Measurements from ENCODE around the gene DLGAP1. TPM values are rescaled to one million over a fixed set of nuclear protein-coding genes. Genes with fewer than 3 reads are reported as not detected.

DLGAP1 gene
- total RNA-seq, 1 experiment from 2014 or later, result 0.39 TPM

DNA sequence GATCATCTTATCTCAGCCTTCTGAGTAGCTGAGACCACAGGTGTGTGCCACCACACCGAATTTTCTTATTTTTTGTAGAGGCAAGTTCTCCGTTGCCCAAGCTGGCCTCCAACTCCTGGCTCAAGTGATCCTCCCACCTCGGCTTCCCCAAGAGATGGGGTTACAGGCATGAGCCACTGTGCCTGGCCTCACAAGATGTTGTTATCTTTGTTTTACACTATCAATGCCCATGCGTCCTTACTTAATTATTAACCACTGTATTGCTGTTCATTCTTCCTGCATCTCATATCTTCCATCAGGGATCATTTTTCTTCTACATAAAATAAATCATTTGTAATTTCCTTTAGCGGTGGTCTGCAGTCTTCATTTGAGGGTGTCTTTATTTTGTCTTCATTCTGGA is 823.2 kb downstream of the DLGAP1 start:
- H4K20me1 ChIP-seq (ENCODE audit: insufficient read depth), result no peaks in the 10 kb centered on the region
- H3K4me2 ChIP-seq (ENCODE audit: low read length), result no peak overlapping the region
- H3K79me2 ChIP-seq (ENCODE audit: insufficient read depth, low read length), result no peaks in the 10 kb centered on the region
- H3K27ac ChIP-seq (ENCODE audit: low read depth, low read length), result peak overlapping the region; percentile 13; the same call in 1 of the 2 replicates
- no peak overlapping the region for H3K4me3 ChIP-seq (replicated peaks in 1 of 2; ENCODE audit: low read depth in 1 of 2, low read length in 2 of 2)
- ChIA-PET CTCF (no interaction called here), POLR2A (interaction anchor here (1.7 to 2.2 kb wide), 2 partner anchors 8 to 21 kb away, joined by 10 to 14 read pairs; no protein-coding TSS in a partner anchor), RAD21 (ENCODE audit: low non-redundant PET in 1 of 2, low total read pairs in 2 of 2, uncharacterized antibody in 2 of 2, unreplicated experiment in 2 of 2) (no interaction called here)
- intact Hi-C loops (cut with micrococcal nuclease), result no loop called here
- no peak overlapping the region for H3K9ac ChIP-seq (ENCODE audit: low read length)
- no peak overlapping the region for H2AFZ ChIP-seq (ENCODE audit: low read depth, low read length, poor library complexity, severe bottlenecking)
- no peak for ATAC-seq
- peaks cover 57 to 74% of the 10 kb centered on the region in 2 experiments for H3K4me1 ChIP-seq (ENCODE audit: control insufficient read depth in 1 of 2, insufficient read depth in 2 of 2, low read length in 2 of 2)
- no TSS peak for BruUV-seq (replicated peaks)
- TF ChIP-seq POLR2A (IDR thresholded peaks at IDR 0.05; ENCODE audit: borderline replicate concordance, extremely low read depth, insufficient read depth, insufficient read length) (no peak), FOSL1 (IDR thresholded peaks at IDR 0.05; ENCODE audit: low read depth) (no peak)
- no peaks in the 10 kb centered on the region for H3K9me2 ChIP-seq (ENCODE audit: insufficient read depth)
- DNase-seq (ENCODE audit: low read depth, low spot score), result no peak
- H3K9me3 ChIP-seq (ENCODE audit: control insufficient read depth in 1 of 2, insufficient read depth in 1 of 2, low read depth in 1 of 2, low read length in 2 of 2), result no peaks in the 10 kb centered on the region
- no peaks in the 10 kb centered on the region for H3K36me3 ChIP-seq (ENCODE audit: control insufficient read depth in 1 of 2, insufficient read depth in 2 of 2, low read length in 2 of 2)
- no peaks in the 10 kb centered on the region for H3K27me3 ChIP-seq (ENCODE audit: insufficient read depth, low read length)

- peaks cover 79 to 90% of the 10 kb centered on the region in 2 experiments for H3K4me1 ChIP-seq (ENCODE audit: control insufficient read depth in 1 of 2, insufficient read depth in 2 of 2, low read length in 2 of 2)
- no peak for TF ChIP-seq CBX3 (IDR thresholded peaks at IDR 0.05; ENCODE audit: low read depth)
- no peak for TF ChIP-seq SP1 (IDR thresholded peaks at IDR 0.05; ENCODE audit: low read depth)
- TF ChIP-seq MAX (IDR thresholded peaks at IDR 0.05), result no peak
- TF ChIP-seq TCF7L2 (IDR thresholded peaks at IDR 0.05; ENCODE audit: borderline replicate concordance, extremely low read depth, insufficient read depth, insufficient read length), result peak; percentile 62
- no peak for TF ChIP-seq SRF (IDR thresholded peaks at IDR 0.05; ENCODE audit: low read depth)
- no peak for TF ChIP-seq FOSL1 (IDR thresholded peaks at IDR 0.05; ENCODE audit: low read depth)
- TF ChIP-seq, protein P1, sequence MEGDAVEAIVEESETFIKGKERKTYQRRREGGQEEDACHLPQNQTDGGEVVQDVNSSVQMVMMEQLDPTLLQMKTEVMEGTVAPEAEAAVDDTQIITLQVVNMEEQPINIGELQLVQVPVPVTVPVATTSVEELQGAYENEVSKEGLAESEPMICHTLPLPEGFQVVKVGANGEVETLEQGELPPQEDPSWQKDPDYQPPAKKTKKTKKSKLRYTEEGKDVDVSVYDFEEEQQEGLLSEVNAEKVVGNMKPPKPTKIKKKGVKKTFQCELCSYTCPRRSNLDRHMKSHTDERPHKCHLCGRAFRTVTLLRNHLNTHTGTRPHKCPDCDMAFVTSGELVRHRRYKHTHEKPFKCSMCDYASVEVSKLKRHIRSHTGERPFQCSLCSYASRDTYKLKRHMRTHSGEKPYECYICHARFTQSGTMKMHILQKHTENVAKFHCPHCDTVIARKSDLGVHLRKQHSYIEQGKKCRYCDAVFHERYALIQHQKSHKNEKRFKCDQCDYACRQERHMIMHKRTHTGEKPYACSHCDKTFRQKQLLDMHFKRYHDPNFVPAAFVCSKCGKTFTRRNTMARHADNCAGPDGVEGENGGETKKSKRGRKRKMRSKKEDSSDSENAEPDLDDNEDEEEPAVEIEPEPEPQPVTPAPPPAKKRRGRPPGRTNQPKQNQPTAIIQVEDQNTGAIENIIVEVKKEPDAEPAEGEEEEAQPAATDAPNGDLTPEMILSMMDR (IDR thresholded peaks at IDR 0.05 in 2 of 3, conservative IDR thresholded peaks at IDR 0.05 in 1 of 3; ENCODE audit: borderline replicate concordance in 1 of 3, insufficient read depth in 1 of 3, low read depth in 2 of 3, low read length in 2 of 3), result no peak
- no peak overlapping the region for H2AFZ ChIP-seq (ENCODE audit: low read depth, low read length, poor library complexity, severe bottlenecking)
- no peak for DNase-seq (ENCODE audit: low read depth, low spot score)
- intact Hi-C loops (cut with micrococcal nuclease), result no loop called here
- BruUV-seq (replicated peaks), result no TSS peak
- no peaks in the 10 kb centered on the region for H4K20me1 ChIP-seq (ENCODE audit: insufficient read depth)
- ChIA-PET POLR2A (interaction anchor here (1.1 to 10.5 kb wide), 7 partner anchors 8 to 38 kb away, joined by 3 to 266 read pairs (median 11); no protein-coding TSS in a partner anchor), CTCF (no interaction called here), RAD21 (ENCODE audit: low non-redundant PET in 1 of 2, low total read pairs in 2 of 2, uncharacterized antibody in 2 of 2, unreplicated experiment in 2 of 2) (interaction anchor here in 1 of 2 experiments (1.5 kb wide), 1 partner anchor 26 kb away, joined by 4 read pairs; no protein-coding TSS in a partner anchor)
- peak overlapping the region; percentile 34 for H3K4me2 ChIP-seq (ENCODE audit: low read length)
- no peaks in the 10 kb centered on the region for H3K9me2 ChIP-seq (ENCODE audit: insufficient read depth)
- ATAC-seq, result no peak
- no peaks in the 10 kb centered on the region for H3K36me3 ChIP-seq (ENCODE audit: control insufficient read depth in 1 of 2, insufficient read depth in 2 of 2, low read length in 2 of 2)
- H3K9me3 ChIP-seq (ENCODE audit: control insufficient read depth in 1 of 2, insufficient read depth in 1 of 2, low read depth in 1 of 2, low read length in 2 of 2), result no peaks in the 10 kb centered on the region
- no peak overlapping the region for H3K4me3 ChIP-seq (replicated peaks in 1 of 2; ENCODE audit: low read depth in 1 of 2, low read length in 2 of 2)
- H3K79me2 ChIP-seq (ENCODE audit: insufficient read depth, low read length), result no peaks in the 10 kb centered on the region
- H3K27ac ChIP-seq (ENCODE audit: low read depth, low read length), result peak overlapping the region; percentile 100
- H3K27me3 ChIP-seq (ENCODE audit: insufficient read depth, low read length), result no peaks in the 10 kb centered on the region
- H3K9ac ChIP-seq (ENCODE audit: low read length), result peak overlapping the region; percentile 51
Measured at GRCh38 chr18:3626929-3627458, 828.1 kb downstream of the DLGAP1 start.

Measured in HCT116 (cell line).